Mesendoderm (in vitro differentiated cells): ENCODE measurements around the gene PDE11A.

ENCODE experiments used
- DNase-seq: peaks from one replicate; pipeline ENCODE4 v3.0.0; 2013
- H2AK5ac ChIP-seq: 2 replicates; pipeline ENCODE4 v1.6.1; 2013; ENCODE audit warnings: low read length, inconsistent platforms
- H2BK120ac ChIP-seq: 2 replicates; pipeline ENCODE4 v1.6.1; 2013; ENCODE audit warnings: low read depth, mild to moderate bottlenecking, low read length, moderate library complexity, mixed read lengths
- H2BK15ac ChIP-seq: replicated peaks from 2 replicates; pipeline ENCODE4 v1.6.1; 2013; ENCODE audit warnings: low read depth, mild to moderate bottlenecking, moderate library complexity
- H2BK5ac ChIP-seq: 2 replicates; pipeline ENCODE4 v1.6.1; 2013; ENCODE audit warnings: low read length, inconsistent platforms
- H3K18ac ChIP-seq: 2 replicates; pipeline ENCODE4 v1.6.1; 2013; ENCODE audit warnings: mild to moderate bottlenecking, low read length, mixed read lengths
- H3K23ac ChIP-seq: one replicate; pipeline ENCODE4 v1.6.1; 2013; ENCODE audit warnings: low read length
- H3K27ac ChIP-seq: 2 replicates; pipeline ENCODE4 v1.5.1; 2013; ENCODE audit warnings: low read depth, mild to moderate bottlenecking, inconsistent platforms, low read length, moderate library complexity
- H3K27me3 ChIP-seq: 2 replicates; pipeline ENCODE4 v1.6.1; 2013; ENCODE audit warnings: low read length, control low read depth, mild to moderate bottlenecking, inconsistent platforms; ENCODE audit not compliant: insufficient read depth, poor library complexity
- H3K36me3 ChIP-seq: 2 replicates; pipeline ENCODE4 v1.6.1; 2013; ENCODE audit warnings: low read length, inconsistent platforms; ENCODE audit not compliant: control insufficient read depth, insufficient read depth
- H3K4ac ChIP-seq: one replicate; pipeline ENCODE4 v1.6.1; 2013; ENCODE audit warnings: low read depth, mild to moderate bottlenecking, low read length, moderate library complexity
- H3K4me1 ChIP-seq: 2 replicates; pipeline ENCODE4 v1.6.1; 2013; ENCODE audit warnings: low read depth, low read length, inconsistent platforms; ENCODE audit not compliant: control insufficient read depth
- H3K4me2 ChIP-seq: 2 replicates; pipeline ENCODE4 v1.6.1; 2013; ENCODE audit warnings: low read length
- H3K4me3 ChIP-seq: 2 replicates; pipeline ENCODE4 v1.5.1; 2013; ENCODE audit warnings: mild to moderate bottlenecking, low read length
- H3K56ac ChIP-seq: one replicate; pipeline ENCODE4 v1.6.1; 2013; ENCODE audit warnings: low read length
- H3K79me1 ChIP-seq: 2 replicates; pipeline ENCODE4 v1.6.1; 2013; ENCODE audit warnings: low read length, inconsistent platforms
- H3K79me2 ChIP-seq: 2 replicates; pipeline ENCODE4 v1.6.1; 2013; ENCODE audit warnings: mild to moderate bottlenecking, low read length; ENCODE audit not compliant: control insufficient read depth, insufficient read depth
- H3K9ac ChIP-seq: 2 replicates; pipeline ENCODE4 v1.6.1; 2013; ENCODE audit warnings: low read length, inconsistent platforms
- H4K5ac ChIP-seq: one replicate; pipeline ENCODE4 v1.6.1; 2013; ENCODE audit warnings: low read length
- H4K8ac ChIP-seq: one replicate; pipeline ENCODE4 v1.6.1; 2013; ENCODE audit warnings: low read depth, mild to moderate bottlenecking, control low read depth, low read length, moderate library complexity
- WGBS: extraction: QIAGEN DNeasy Blood & Tissue Kit; methylation state at CpG from one replicate; pipeline ENCODE4 v1.1.7; 2013; ENCODE audit warnings: low lambda C conversion rate, missing lambda C conversion rate; ENCODE audit not compliant: insufficient coverage; ENCODE audit errors: extremely low coverage; 5-methylcytosine and 5-hydroxymethylcytosine counted together

Gene PDE11A

DNA sequence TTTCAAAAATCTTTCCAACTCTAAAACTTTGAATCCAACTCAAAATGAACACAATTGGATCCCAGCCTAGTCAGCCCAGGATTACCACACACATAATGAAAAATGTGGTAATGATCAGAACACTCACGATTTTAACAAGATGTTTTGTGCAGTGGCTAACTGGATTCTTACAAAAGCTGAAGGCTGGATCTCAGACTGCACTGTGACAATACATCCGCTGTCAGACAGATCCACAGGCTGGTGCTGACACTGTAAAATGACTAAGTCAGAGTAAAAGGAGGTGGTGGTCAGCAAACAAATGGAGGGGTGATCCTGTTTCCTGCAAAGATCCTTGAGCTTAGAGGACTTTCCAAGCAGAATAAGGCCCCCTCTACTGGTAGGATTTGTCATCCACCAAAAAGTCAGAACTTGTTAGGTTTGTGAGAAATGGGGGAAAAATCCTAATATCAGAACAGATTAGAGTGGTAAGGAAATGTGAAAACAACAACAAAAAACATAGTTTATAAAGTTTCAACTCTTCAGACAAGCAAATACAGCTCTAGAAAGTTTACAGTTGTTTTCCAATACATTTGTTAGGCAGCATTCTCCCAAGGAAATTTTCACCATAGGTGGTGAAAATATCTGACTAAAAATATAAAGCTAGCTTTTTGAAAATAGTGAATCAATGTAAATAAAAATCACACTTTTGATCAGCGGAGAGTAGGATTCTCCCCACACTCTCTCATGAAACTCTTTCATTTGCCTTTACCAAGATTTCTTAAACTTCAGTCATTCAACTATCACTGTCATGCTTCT, 468.1 kb downstream of the PDE11A start:
- Histone ChIP-seq H3K4me1 (no peaks in the 10 kb centered on the region), H2BK120ac (no peak overlapping the region), H3K4ac (no peak overlapping the region), H3K23ac (no peak overlapping the region), H4K5ac (no peak overlapping the region), H3K27me3 (no peaks in the 10 kb centered on the region), H3K56ac (peak overlapping the region; percentile 61), H2BK5ac (no peak overlapping the region), H2AK5ac (no peak overlapping the region), H3K79me1 (no peaks in the 10 kb centered on the region), H4K8ac (no peak overlapping the region), H2BK15ac (no peak overlapping the region), H3K4me2 (no peak overlapping the region), H3K36me3 (no peaks in the 10 kb centered on the region), H3K4me3 (no peak overlapping the region), H3K27ac (no peak overlapping the region), H3K9ac (peak overlapping the region; percentile 33), H3K18ac (no peak overlapping the region), H3K79me2 (no peaks in the 10 kb centered on the region)
- no CpG with 5 or more reads among the region's 3 CpGs for WGBS
- DNase-seq: peak; percentile 84

DNA sequence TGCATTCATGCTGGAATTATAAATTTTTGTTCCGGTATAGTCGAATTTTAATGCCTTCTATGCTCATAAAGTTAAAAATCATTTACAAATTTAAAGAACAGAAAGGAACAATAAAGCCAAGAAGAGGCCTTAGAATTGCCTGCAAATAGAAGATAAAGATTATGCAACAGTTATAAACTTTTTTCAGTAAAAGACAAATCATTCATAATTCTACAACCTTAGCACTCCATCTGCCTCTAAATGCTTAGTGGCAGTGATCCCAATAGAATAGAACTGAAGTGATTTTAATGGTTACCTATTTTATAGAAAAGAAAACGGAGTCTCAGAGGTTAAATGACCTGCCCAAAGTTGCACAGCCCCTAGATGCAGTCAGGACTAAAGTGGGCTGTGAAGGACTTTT, 468.8 kb downstream of the PDE11A start:
- Histone ChIP-seq H3K23ac (no peak overlapping the region), H3K9ac (no peak overlapping the region), H3K18ac (no peak overlapping the region), H2BK15ac (no peak overlapping the region), H3K36me3 (no peaks in the 10 kb centered on the region), H3K79me1 (no peaks in the 10 kb centered on the region), H3K79me2 (no peaks in the 10 kb centered on the region), H2AK5ac (no peak overlapping the region), H3K4me3 (no peak overlapping the region), H3K4me2 (no peak overlapping the region), H4K8ac (no peak overlapping the region), H3K27ac (no peak overlapping the region), H3K27me3 (no peaks in the 10 kb centered on the region), H2BK120ac (no peak overlapping the region), H4K5ac (no peak overlapping the region), H3K56ac (no peak overlapping the region), H2BK5ac (no peak overlapping the region), H3K4me1 (no peaks in the 10 kb centered on the region), H3K4ac (no peak overlapping the region)
- DNase-seq: no peak
- no CpG with 5 or more reads among the region's 3 CpGs for WGBS

DNA sequence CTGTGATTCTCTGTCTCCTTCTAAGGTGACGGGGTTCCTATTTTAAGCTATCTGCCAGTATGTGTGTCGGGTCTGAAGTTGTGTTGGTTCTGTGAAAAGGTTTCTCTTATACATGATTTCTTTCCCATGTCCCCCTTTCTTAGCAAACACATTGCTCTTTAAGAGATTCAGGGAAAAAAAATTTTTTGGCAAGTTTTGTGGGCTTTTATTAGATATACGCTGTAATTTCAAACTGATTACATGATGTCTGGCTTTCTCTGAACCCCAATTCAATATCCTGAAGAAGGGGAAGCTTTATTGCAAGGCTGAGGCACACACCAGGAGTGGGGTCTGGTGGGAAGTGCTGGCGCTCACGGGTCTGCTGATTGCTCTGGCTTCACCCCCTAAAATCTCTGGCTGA, 469.4 kb downstream of the PDE11A start:
- no peak overlapping the region for H3K27ac ChIP-seq

DNA sequence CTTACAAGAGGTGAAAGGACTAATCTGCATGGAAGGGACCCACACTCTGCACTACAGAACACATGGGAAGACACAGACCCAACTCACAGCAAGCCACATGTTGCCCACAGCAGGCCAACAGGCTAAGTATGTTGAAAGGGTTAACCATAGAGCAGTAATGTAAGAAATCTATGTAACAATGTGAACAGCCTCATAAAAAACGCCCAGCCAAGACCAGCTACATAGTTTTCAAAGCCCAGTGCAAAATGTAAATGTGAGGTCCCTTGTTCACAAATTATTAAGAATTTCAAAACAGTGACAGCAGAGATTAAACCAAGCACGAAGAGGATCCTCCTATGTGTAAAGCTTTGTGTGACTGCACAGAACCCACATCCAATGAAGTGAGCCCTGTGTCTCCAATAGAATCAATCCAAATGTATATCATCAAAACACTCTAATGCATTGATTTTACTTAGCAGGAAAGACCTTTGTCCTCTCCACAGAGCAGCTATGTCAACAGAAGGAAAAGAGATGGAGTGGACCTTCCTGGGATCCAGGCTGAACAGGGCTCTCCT, 469.9 kb downstream of the PDE11A start:
- Histone ChIP-seq H3K79me1 (no peaks in the 10 kb centered on the region), H3K9ac (no peak overlapping the region), H2AK5ac (no peak overlapping the region), H3K36me3 (no peaks in the 10 kb centered on the region), H4K8ac (no peak overlapping the region), H2BK15ac (no peak overlapping the region), H3K4me3 (no peak overlapping the region), H3K56ac (no peak overlapping the region), H3K4me2 (no peak overlapping the region), H3K27me3 (no peaks in the 10 kb centered on the region), H3K18ac (no peak overlapping the region), H2BK5ac (no peak overlapping the region), H3K27ac (no peak overlapping the region), H3K4me1 (peaks cover 5% of the 10 kb centered on the region), H4K5ac (no peak overlapping the region), H3K23ac (no peak overlapping the region), H3K79me2 (no peaks in the 10 kb centered on the region), H2BK120ac (no peak overlapping the region), H3K4ac (peak overlapping the region; percentile 46)
- no peak for DNase-seq
- WGBS: no CpG with 5 or more reads among the region's 2 CpGs

More for the DNA sequence above, 469.4 kb downstream of the PDE11A start:
- Histone ChIP-seq H2AK5ac (no peak overlapping the region), H3K4me3 (no peak overlapping the region), H3K9ac (no peak overlapping the region), H3K79me1 (no peaks in the 10 kb centered on the region), H2BK15ac (no peak overlapping the region), H4K8ac (no peak overlapping the region), H3K27me3 (no peaks in the 10 kb centered on the region), H3K56ac (no peak overlapping the region), H3K79me2 (no peaks in the 10 kb centered on the region), H4K5ac (no peak overlapping the region), H2BK120ac (no peak overlapping the region), H3K18ac (no peak overlapping the region), H3K4me2 (no peak overlapping the region), H2BK5ac (no peak overlapping the region), H3K4me1 (peaks cover 1% of the 10 kb centered on the region), H3K36me3 (no peaks in the 10 kb centered on the region), H3K4ac (no peak overlapping the region), H3K23ac (no peak overlapping the region)
- DNase-seq: no peak
- no CpG with 5 or more reads among the region's 5 CpGs for WGBS

DNA sequence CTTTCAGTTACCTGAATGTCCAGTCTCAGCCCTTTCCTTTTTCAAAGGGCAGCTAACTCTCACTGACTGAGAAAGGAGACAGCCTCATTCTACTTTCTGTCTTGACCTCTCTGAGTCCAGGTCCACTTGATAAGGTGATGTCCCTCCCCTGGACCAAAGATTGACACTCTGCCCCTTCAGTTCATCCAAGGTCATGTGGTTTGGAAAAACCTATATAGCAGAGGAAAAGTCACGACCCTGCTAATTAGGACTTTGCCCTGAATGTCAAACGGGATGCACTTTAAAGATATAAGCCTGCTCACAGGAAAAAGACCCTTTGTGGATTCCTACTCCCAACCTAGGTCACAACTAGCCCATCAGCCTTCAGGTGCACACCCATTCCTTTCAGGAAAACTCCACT, 471.7 kb downstream of the PDE11A start:
- Histone ChIP-seq H4K5ac (no peak overlapping the region), H3K18ac (no peak overlapping the region), H3K79me1 (no peaks in the 10 kb centered on the region), H3K4me2 (no peak overlapping the region), H3K27me3 (no peaks in the 10 kb centered on the region), H3K79me2 (no peaks in the 10 kb centered on the region), H3K27ac (no peak overlapping the region), H4K8ac (no peak overlapping the region), H3K9ac (no peak overlapping the region), H3K4me3 (no peak overlapping the region), H3K4me1 (peaks cover 5% of the 10 kb centered on the region), H2BK15ac (no peak overlapping the region), H3K23ac (no peak overlapping the region), H3K36me3 (no peaks in the 10 kb centered on the region), H2BK120ac (no peak overlapping the region), H3K56ac (no peak overlapping the region), H2AK5ac (no peak overlapping the region), H2BK5ac (no peak overlapping the region), H3K4ac (no peak overlapping the region)
- DNase-seq: no peak
- no CpG with 5 or more reads among the region's 2 CpGs for WGBS
